IMR-90 (cell line): ENCODE data around the gene SLC26A8. TPM values are rescaled to one million over a fixed set of nuclear protein-coding genes. Genes with fewer than 3 reads are reported as not detected.

ENCODE experiments used
- ATAC-seq: fragments of 200-7000 bp; cut with Tn5 transposase; 2 replicates; pipeline ENCODE4 v1.9.1; 2020; ENCODE audit warnings: low read depth, mild to moderate bottlenecking, moderate library complexity
- Bru-seq: library from RNA; stranded (reverse); fragments of 400-500 nt; gene quantifications from one replicate; lab custom pipeline; 2021; lab: Mats Ljungman, UMichigan
- BruChase-seq, 2 experiments: library from RNA; stranded (reverse); fragments of 400-500 nt; gene quantifications; one replicate each; lab custom pipeline; 2021; lab: Mats Ljungman, UMichigan
- BruUV-seq: library from RNA; stranded (reverse); fragments of 400-500 nt; replicated peaks from 2 replicates; lab custom pipeline; 2021; lab: Mats Ljungman, UMichigan
- CTCF ChIA-PET: fragments of 300-600 bp; formaldehyde crosslinking; extraction: SDS; loops from one replicate; lab custom pipeline; 2021; ENCODE audit warnings: antibody characterized with exemption; lab: Yijun Ruan, JAX
- POLR2A ChIA-PET: fragments of 300-600 bp; sonication (Branson Sonifier 250); formaldehyde crosslinking; loops from one replicate; lab custom pipeline; 2022; ENCODE audit warnings: antibody characterized with exemption; ENCODE audit not compliant: unreplicated experiment; lab: Charles Lee
- DNase-seq: peaks from one replicate; pipeline ENCODE4 v3.0.0; 2013
- H2AFZ ChIP-seq: replicated peaks from 2 replicates; pipeline ENCODE3; 2013; ENCODE audit warnings: low read length, mild to moderate bottlenecking; ENCODE audit not compliant: poor library complexity
- H2AK5ac ChIP-seq: 2 replicates; pipeline ENCODE4 v1.6.1; 2013; ENCODE audit warnings: low read depth, low read length, inconsistent platforms
- H2AK9ac ChIP-seq: replicated peaks from 2 replicates; pipeline ENCODE3; 2013; ENCODE audit warnings: mild to moderate bottlenecking, low read depth, low read length, moderate library complexity; ENCODE audit not compliant: poor library complexity
- H2BK120ac ChIP-seq: 2 replicates; pipeline ENCODE4 v1.6.1; 2013; ENCODE audit warnings: low read depth, low read length, inconsistent platforms
- H2BK15ac ChIP-seq: 3 replicates; pipeline ENCODE4 v1.6.1; 2013; ENCODE audit warnings: low read depth, low read length, inconsistent platforms
- H2BK20ac ChIP-seq: 2 replicates; pipeline ENCODE4 v1.6.1; 2013; ENCODE audit warnings: low read depth, mild to moderate bottlenecking, inconsistent platforms, low read length, moderate library complexity
- H2BK5ac ChIP-seq: 2 replicates; pipeline ENCODE4 v1.6.1; 2013; ENCODE audit warnings: mild to moderate bottlenecking, low read depth, low read length, inconsistent platforms; ENCODE audit not compliant: poor library complexity, severe bottlenecking
- H3K14ac ChIP-seq: replicated peaks from 2 replicates; pipeline ENCODE4 v1.6.1; 2013; ENCODE audit warnings: low read depth, low read length, inconsistent platforms
- H3K18ac ChIP-seq: 2 replicates; pipeline ENCODE4 v1.6.1; 2013; ENCODE audit warnings: low read depth, low read length, control low read depth
- H3K23ac ChIP-seq: 2 replicates; pipeline ENCODE4 v1.6.1; 2013; ENCODE audit warnings: low read depth, low read length, inconsistent platforms
- H3K27ac ChIP-seq: 2 replicates; pipeline ENCODE4 v1.5.1; 2013; ENCODE audit warnings: mild to moderate bottlenecking, control low read depth, low read length; ENCODE audit not compliant: insufficient read depth
- H3K27me3 ChIP-seq: 2 replicates; pipeline ENCODE4 v1.6.1; 2013; ENCODE audit warnings: low read length; ENCODE audit not compliant: control insufficient read depth, insufficient read depth
- H3K36me3 ChIP-seq: 2 replicates; pipeline ENCODE4 v1.6.1; 2013; ENCODE audit warnings: low read length, mixed read lengths; ENCODE audit not compliant: control insufficient read depth, insufficient read depth
- H3K4ac ChIP-seq: 2 replicates; pipeline ENCODE4 v1.6.1; 2013; ENCODE audit warnings: low read depth, low read length, inconsistent platforms
- H3K4me1 ChIP-seq: 2 replicates; pipeline ENCODE4 v1.6.1; 2013; ENCODE audit warnings: low read length, mixed read lengths; ENCODE audit not compliant: control insufficient read depth, insufficient read depth
- H3K4me2 ChIP-seq: 2 replicates; pipeline ENCODE4 v1.6.1; 2013; ENCODE audit warnings: low read depth, mild to moderate bottlenecking, control low read depth, low read length, moderate library complexity
- H3K4me3 ChIP-seq: 2 replicates; pipeline ENCODE4 v1.5.1; 2013; ENCODE audit warnings: low read depth, mild to moderate bottlenecking, control low read depth, low read length, moderate library complexity; ENCODE audit not compliant: insufficient read depth
- H3K56ac ChIP-seq: 2 replicates; pipeline ENCODE4 v1.6.1; 2013; ENCODE audit warnings: low read length, inconsistent platforms; ENCODE audit not compliant: insufficient read depth; ENCODE audit errors: extremely low read depth
- H3K79me1 ChIP-seq, 2 experiments: 2 replicates each; pipeline ENCODE4 v1.6.1; 2013; ENCODE audit warnings: low read length in 2 of 2, inconsistent platforms in 1 of 2, low read depth in 1 of 2
- H3K9ac ChIP-seq: 2 replicates; pipeline ENCODE4 v1.6.1; 2013; ENCODE audit warnings: low read depth, low read length, control low read depth
- H3K9me1 ChIP-seq: 2 replicates; pipeline ENCODE4 v1.6.1; 2013; ENCODE audit warnings: low read length, inconsistent platforms; ENCODE audit not compliant: insufficient read depth
- H3K9me3 ChIP-seq: 2 replicates; pipeline ENCODE4 v1.6.1; 2013; ENCODE audit warnings: low read length; ENCODE audit not compliant: control insufficient read depth, insufficient read depth
- H4K20me1 ChIP-seq: 2 replicates; pipeline ENCODE4 v1.6.1; 2013; ENCODE audit warnings: low read length, inconsistent platforms; ENCODE audit not compliant: insufficient read depth
- H4K5ac ChIP-seq: 2 replicates; pipeline ENCODE4 v1.6.1; 2013; ENCODE audit warnings: mild to moderate bottlenecking, low read depth, low read length, control low read depth
- H4K8ac ChIP-seq, 2 experiments: 2 replicates each; pipeline ENCODE4 v1.6.1; 2013; ENCODE audit warnings: low read depth in 2 of 2, low read length in 2 of 2, control low read depth in 1 of 2, inconsistent platforms in 1 of 2
- H4K91ac ChIP-seq: 2 replicates; pipeline ENCODE4 v1.6.1; 2013; ENCODE audit warnings: low read depth, low read length, inconsistent platforms; ENCODE audit not compliant: insufficient read depth
- FOS ChIP-seq: fragments of 150-350 bp; IDR thresholded peaks from 2 replicates; pipeline ENCODE4 v1.6.1; 2016; ENCODE audit warnings: low read depth, low read length
- MAZ ChIP-seq: IDR thresholded peaks from 2 replicates; pipeline ENCODE4 v1.6.1; 2012; ENCODE audit warnings: low read depth, mild to moderate bottlenecking, low read length, improper control_type of control experiment, moderate library complexity, borderline replicate concordance
- RAD21 ChIP-seq: IDR thresholded peaks from 2 replicates; pipeline ENCODE4 v1.6.1; 2012; ENCODE audit warnings: low read length, improper control_type of control experiment
- SMC3 ChIP-seq: fragments of 150-350 bp; IDR thresholded peaks from 2 replicates; pipeline ENCODE4 v1.6.1; 2016; ENCODE audit warnings: low read depth, mild to moderate bottlenecking, antibody characterized with exemption, low read length, moderate library complexity
- WGBS, 2 experiments: methylation state at CpG; one replicate each; pipeline versions ENCODE4 v1.1.5 to v1.1.7; 2013; ENCODE audit warnings: missing lambda C conversion rate in 2 of 2; ENCODE audit not compliant: insufficient read length in 1 of 2; ENCODE audit errors: extremely low coverage in 2 of 2; 5-methylcytosine and 5-hydroxymethylcytosine counted together
- dilution Hi-C: fragments of 300-500 bp; cut with HindIII; formaldehyde crosslinking; loops from one replicate; pipeline ENCODE4 v1.14.3; 2018; ENCODE audit warnings: low sequenced_read_pairs; ENCODE audit not compliant: unreplicated experiment
- in situ Hi-C: fragments of 300-500 bp; cut with MboI; formaldehyde crosslinking; loops from 3 replicates; pipeline ENCODE4 v1.14.3; 2019; ENCODE audit warnings: low sequenced_read_pairs, inconsistent platforms, mixed read lengths
- intact Hi-C: fragments of 100-400 bp; cut with micrococcal nuclease; formaldehyde crosslinking; loops from 2 replicates; pipeline ENCODE4 v1.10.0; 2022
- long read RNA-seq: library from polyadenylated mRNA; unstranded; transcript quantifications from one replicate; pipeline ENCODE4 v2.0.0, GENCODE V29; 2021; ENCODE audit not compliant: unreplicated experiment
- polyA plus RNA-seq, 3 experiments: library from polyadenylated mRNA; depleted of rRNA; stranded (reverse); fragments of >200 nt; gene quantifications; 2 replicates each; pipeline ENCODE4 v1.2.3, GENCODE V29; 2012; ENCODE audit warnings: low replicate concordance in 1 of 3
- total RNA-seq: library from RNA; depleted of rRNA; stranded (reverse); fragments of >200 nt; gene quantifications from 2 replicates; pipeline ENCODE4 v1.2.3, GENCODE V29; 2012; rRNA removed
- TF ChIP-seq, protein P1 (sequence below): fragments of 150-350 bp; IDR thresholded peaks from 2 replicates; pipeline ENCODE4 v1.6.1; 2017; ENCODE audit warnings: mild to moderate bottlenecking, antibody characterized with exemption, low read length, low read depth
- TF ChIP-seq, protein P2 (sequence below): conservative IDR thresholded peaks from 2 replicates; pipeline ENCODE4 v1.5.1; 2012; ENCODE audit warnings: mild to moderate bottlenecking, low read depth, low read length, improper control_type of control experiment

The SLC26A8 gene, protein sequence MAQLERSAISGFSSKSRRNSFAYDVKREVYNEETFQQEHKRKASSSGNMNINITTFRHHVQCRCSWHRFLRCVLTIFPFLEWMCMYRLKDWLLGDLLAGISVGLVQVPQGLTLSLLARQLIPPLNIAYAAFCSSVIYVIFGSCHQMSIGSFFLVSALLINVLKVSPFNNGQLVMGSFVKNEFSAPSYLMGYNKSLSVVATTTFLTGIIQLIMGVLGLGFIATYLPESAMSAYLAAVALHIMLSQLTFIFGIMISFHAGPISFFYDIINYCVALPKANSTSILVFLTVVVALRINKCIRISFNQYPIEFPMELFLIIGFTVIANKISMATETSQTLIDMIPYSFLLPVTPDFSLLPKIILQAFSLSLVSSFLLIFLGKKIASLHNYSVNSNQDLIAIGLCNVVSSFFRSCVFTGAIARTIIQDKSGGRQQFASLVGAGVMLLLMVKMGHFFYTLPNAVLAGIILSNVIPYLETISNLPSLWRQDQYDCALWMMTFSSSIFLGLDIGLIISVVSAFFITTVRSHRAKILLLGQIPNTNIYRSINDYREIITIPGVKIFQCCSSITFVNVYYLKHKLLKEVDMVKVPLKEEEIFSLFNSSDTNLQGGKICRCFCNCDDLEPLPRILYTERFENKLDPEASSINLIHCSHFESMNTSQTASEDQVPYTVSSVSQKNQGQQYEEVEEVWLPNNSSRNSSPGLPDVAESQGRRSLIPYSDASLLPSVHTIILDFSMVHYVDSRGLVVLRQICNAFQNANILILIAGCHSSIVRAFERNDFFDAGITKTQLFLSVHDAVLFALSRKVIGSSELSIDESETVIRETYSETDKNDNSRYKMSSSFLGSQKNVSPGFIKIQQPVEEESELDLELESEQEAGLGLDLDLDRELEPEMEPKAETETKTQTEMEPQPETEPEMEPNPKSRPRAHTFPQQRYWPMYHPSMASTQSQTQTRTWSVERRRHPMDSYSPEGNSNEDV
- total RNA-seq, result not detected in 2 replicates
- polyA plus RNA-seq (2012; rRNA removed), result 0.07 TPM in 1 of 2 replicates, not detected in the other
- not detected in 2 replicates for polyA plus RNA-seq (2012; cell fraction: cytosol; rRNA removed)
- not detected in 2 replicates for polyA plus RNA-seq (2012; cell fraction: nucleus; rRNA removed; ENCODE audit: low replicate concordance)
- Bru-seq, nascent RNA, result percentile 7 among the genes with signal in this experiment
- percentile 13 among the genes with signal in this experiment for BruChase-seq, experiment 1, labeled RNA remaining after a 6-hour chase
- BruChase-seq, experiment 2, labeled RNA remaining after a 2-hour chase, result percentile 0 among the genes with signal in this experiment
- long read RNA-seq, partial matches to known transcripts, result 0 of 1 reads
- long read RNA-seq, other reads (novel, unspliced or antisense), result 1 of 1 reads

DNA sequence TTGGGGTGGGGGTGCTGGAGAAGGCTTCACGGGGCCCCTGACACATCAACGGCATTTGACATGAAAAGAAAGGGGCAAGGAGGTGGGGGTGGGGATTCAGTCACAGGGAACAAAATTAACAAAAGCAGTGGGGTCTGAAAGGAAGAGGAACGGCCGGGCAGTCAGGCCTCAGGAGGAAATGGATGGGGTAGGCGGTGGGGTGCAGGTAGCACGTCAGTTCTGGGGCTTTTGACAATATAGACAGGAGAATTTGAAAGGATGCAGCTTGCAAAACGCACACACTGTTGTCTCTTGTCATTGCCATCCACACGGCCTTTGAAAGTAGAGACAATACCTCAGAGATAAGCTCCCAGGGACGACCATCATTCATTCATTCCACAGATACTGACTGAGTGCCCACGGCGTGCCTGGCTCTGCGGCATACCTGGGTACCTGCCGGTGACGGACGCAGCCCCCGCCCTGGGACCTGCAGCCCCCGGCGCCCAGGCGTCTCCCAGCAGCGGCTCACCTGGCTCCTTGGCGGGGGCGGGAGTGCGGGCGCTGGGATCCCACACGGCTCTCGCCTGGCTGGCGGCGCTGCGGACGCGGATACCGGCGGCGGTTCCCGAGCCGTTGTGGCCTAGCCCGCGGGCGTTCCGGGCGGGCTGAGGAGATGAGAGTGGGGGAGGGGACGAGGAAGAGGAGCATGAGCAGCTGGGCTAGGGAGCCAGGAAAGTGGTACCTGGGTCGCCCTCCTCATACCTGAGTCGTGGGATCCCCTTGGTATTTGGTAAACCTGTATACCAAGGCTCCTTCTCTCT, at the start of gene SLC26A8:
SLC26A8 (minus strand) TSS at position 646 of the 800 bp plus-strand sequence. CDS start 4,934 bp downstream, outside the sequence.
- Histone ChIP-seq H3K4ac (no peak within 1 kb of the TSS), H3K4me1 (peaks cover 4% of the 10 kb centered on the region; the same call in 1 of the 2 replicates), H2AK9ac (no peak within 1 kb of the TSS), H3K36me3 (no peaks in the 10 kb centered on the region), H3K56ac (no peak within 1 kb of the TSS), H3K9me1 (no peaks in the 10 kb centered on the region), H2BK5ac (peak within 1 kb of the TSS; percentile 8), H3K27ac (no peak within 1 kb of the TSS), H3K14ac (no peak within 1 kb of the TSS), H4K5ac (no peak within 1 kb of the TSS), H3K9me3 (no peaks in the 10 kb centered on the region), H3K23ac (no peak within 1 kb of the TSS), H4K20me1 (no peaks in the 10 kb centered on the region; the same call in 1 of the 2 replicates), H3K9ac (no peak within 1 kb of the TSS), H2BK20ac (no peak within 1 kb of the TSS), H3K27me3 (no peaks in the 10 kb centered on the region), H4K91ac (no peak within 1 kb of the TSS), H4K8ac (no peak within 1 kb of the TSS), H2AFZ (peak within 1 kb of the TSS; percentile 57), H2AK5ac (no peak within 1 kb of the TSS), H3K4me3 (no peak within 1 kb of the TSS), H2BK15ac (peak within 1 kb of the TSS; percentile 64; the same call in 1 of the 3 replicates), H3K4me2 (peak within 1 kb of the TSS; percentile 33; the same call in 1 of the 2 replicates), H3K79me1 (peaks cover 0 to 5% of the 10 kb centered on the region in 2 experiments; a peak in 2 of 4 replicates), H3K18ac (no peak within 1 kb of the TSS), H2BK120ac (peak within 1 kb of the TSS; percentile 16; the same call in 1 of the 2 replicates)
- intact Hi-C loops, result no loop called here
- ATAC-seq (no peak), DNase-seq (no peak)
- no TSS peak for BruUV-seq
- in situ Hi-C loops, result loop anchor here (10.0 kb wide), 1 partner anchor 171 kb away; the partner anchor contains the start of gene BRPF3
- dilution Hi-C loops, result no loop called here
- ChIA-PET CTCF (interaction anchor here (0.7 kb wide), 1 partner anchor 327 kb away, joined by 5 read pairs; no protein-coding TSS in a partner anchor), POLR2A (no interaction called here)
- WGBS, 2 experiments, result 28% methylated on average over 11 of the region's 44 CpGs; no CpG with 5 or more reads in 1 of the 2 experiments
- TF ChIP-seq FOS (no peak), SMC3 (no peak), MAZ (no peak), RAD21 (no peak)
- TF ChIP-seq, protein P1, sequence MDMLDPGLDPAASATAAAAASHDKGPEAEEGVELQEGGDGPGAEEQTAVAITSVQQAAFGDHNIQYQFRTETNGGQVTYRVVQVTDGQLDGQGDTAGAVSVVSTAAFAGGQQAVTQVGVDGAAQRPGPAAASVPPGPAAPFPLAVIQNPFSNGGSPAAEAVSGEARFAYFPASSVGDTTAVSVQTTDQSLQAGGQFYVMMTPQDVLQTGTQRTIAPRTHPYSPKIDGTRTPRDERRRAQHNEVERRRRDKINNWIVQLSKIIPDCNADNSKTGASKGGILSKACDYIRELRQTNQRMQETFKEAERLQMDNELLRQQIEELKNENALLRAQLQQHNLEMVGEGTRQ, result no peak
- TF ChIP-seq, protein P2, sequence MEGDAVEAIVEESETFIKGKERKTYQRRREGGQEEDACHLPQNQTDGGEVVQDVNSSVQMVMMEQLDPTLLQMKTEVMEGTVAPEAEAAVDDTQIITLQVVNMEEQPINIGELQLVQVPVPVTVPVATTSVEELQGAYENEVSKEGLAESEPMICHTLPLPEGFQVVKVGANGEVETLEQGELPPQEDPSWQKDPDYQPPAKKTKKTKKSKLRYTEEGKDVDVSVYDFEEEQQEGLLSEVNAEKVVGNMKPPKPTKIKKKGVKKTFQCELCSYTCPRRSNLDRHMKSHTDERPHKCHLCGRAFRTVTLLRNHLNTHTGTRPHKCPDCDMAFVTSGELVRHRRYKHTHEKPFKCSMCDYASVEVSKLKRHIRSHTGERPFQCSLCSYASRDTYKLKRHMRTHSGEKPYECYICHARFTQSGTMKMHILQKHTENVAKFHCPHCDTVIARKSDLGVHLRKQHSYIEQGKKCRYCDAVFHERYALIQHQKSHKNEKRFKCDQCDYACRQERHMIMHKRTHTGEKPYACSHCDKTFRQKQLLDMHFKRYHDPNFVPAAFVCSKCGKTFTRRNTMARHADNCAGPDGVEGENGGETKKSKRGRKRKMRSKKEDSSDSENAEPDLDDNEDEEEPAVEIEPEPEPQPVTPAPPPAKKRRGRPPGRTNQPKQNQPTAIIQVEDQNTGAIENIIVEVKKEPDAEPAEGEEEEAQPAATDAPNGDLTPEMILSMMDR, result no peak
